SJSA1 (cell line): ENCODE results near the gene SNTG2. TPM values are rescaled to one million over a fixed set of nuclear protein-coding genes. Genes with fewer than 3 reads are reported as not detected.
A peak's percentile ranks its signal among the peaks of the same experiment; 100 is the strongest.

Experiments used
- DNase-seq, 2 experiments: peaks; one replicate each; pipeline ENCODE4 v3.0.0-alpha.2; 2015 to 2020; ENCODE audit warnings: low spot score in 2 of 2, low read depth in 1 of 2
- H3K27ac ChIP-seq: fragments of 250-450 bp; sonication (Bioruptor Pico); 2 replicates; pipeline ENCODE4 v1.5.1; 2020; ENCODE audit warnings: mild to moderate bottlenecking, moderate library complexity
- H3K27me3 ChIP-seq: fragments of 250-450 bp; sonication (Bioruptor Pico); replicated peaks from 2 replicates; pipeline ENCODE4 v1.5.1; 2020; ENCODE audit warnings: mild to moderate bottlenecking, moderate library complexity
- H3K36me3 ChIP-seq: fragments of 250-450 bp; sonication (Bioruptor Pico); 2 replicates; pipeline ENCODE4 v1.5.1; 2020; ENCODE audit warnings: mild to moderate bottlenecking
- H3K4me1 ChIP-seq: fragments of 250-450 bp; sonication (Bioruptor Pico); replicated peaks from 2 replicates; pipeline ENCODE4 v1.6.1; 2021; ENCODE audit warnings: mild to moderate bottlenecking
- H3K4me3 ChIP-seq: fragments of 250-450 bp; sonication (Bioruptor Pico); 2 replicates; pipeline ENCODE4 v1.5.1; 2020; ENCODE audit warnings: mild to moderate bottlenecking
- H3K9me3 ChIP-seq: fragments of 250-450 bp; sonication (Bioruptor Pico); replicated peaks from 2 replicates; pipeline ENCODE4 v1.5.1; 2020; ENCODE audit warnings: mild to moderate bottlenecking
- total RNA-seq: library from RNA; depleted of rRNA; stranded (reverse); fragments of >200 nt; shearing (Covaris generic); gene quantifications from 2 replicates; pipeline ENCODE4 v1.2.3, GENCODE V29; 2014

Gene SNTG2
- total RNA-seq, 1 experiment from 2014 or later: 8.7 TPM

- Histone ChIP-seq H3K27ac (no peak overlapping the region), H3K4me1 (no peaks in the 10 kb centered on the region), H3K4me3 (no peak overlapping the region), H3K9me3 (no peaks in the 10 kb centered on the region), H3K36me3 (no peaks in the 10 kb centered on the region; the same call in 1 of the 2 replicates), H3K27me3 (no peaks in the 10 kb centered on the region)
- DNase-seq: no peak
Measured at GRCh38 chr2:1246239-1246638, 295.6 kb downstream of the SNTG2 start.

GRCh38 chr2:1246991-1247390 is 296.3 kb downstream of the SNTG2 start:
- Histone ChIP-seq H3K4me1 (no peaks in the 10 kb centered on the region), H3K27ac (no peak overlapping the region), H3K4me3 (no peak overlapping the region), H3K27me3 (no peaks in the 10 kb centered on the region), H3K9me3 (no peaks in the 10 kb centered on the region), H3K36me3 (no peaks in the 10 kb centered on the region; the same call in none of the 2 replicates)
- DNase-seq: no peak

- Histone ChIP-seq H3K36me3 (no peaks in the 10 kb centered on the region; the same call in none of the 2 replicates), H3K27me3 (no peaks in the 10 kb centered on the region), H3K4me3 (no peak overlapping the region), H3K9me3 (no peaks in the 10 kb centered on the region), H3K27ac (no peak overlapping the region), H3K4me1 (no peaks in the 10 kb centered on the region)
- no peak for DNase-seq
Measured at GRCh38 chr2:1248187-1248586, 297.5 kb downstream of the SNTG2 start.

- Histone ChIP-seq H3K27ac (no peak overlapping the region), H3K9me3 (no peaks in the 10 kb centered on the region), H3K27me3 (no peaks in the 10 kb centered on the region), H3K36me3 (no peaks in the 10 kb centered on the region; the same call in none of the 2 replicates), H3K4me1 (no peaks in the 10 kb centered on the region), H3K4me3 (no peak overlapping the region)
- no peak for DNase-seq
Measured at GRCh38 chr2:1249897-1250687, 299.4 kb downstream of the SNTG2 start.

DNA sequence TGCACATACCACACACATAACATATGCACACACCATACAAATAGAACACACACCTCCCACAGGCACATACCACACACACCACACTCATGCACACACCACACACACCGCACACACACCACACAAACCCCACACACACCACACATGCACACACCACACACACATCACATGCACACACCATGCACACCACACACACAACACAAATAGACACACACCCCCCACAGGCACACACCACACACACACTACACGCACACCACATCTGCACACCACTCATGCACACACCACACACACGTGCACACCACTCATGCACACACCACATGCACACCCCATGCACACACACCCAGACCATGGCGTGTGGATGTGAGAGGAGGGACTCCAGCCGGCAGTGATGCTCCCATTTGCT is 300.9 kb downstream of the SNTG2 start:
- H3K4me1 ChIP-seq: no peaks in the 10 kb centered on the region

GRCh38 chr2:1253629-1254028 is 303.0 kb downstream of the SNTG2 start:
- Histone ChIP-seq H3K4me1 (no peaks in the 10 kb centered on the region), H3K4me3 (no peak overlapping the region), H3K27ac (no peak overlapping the region), H3K9me3 (no peaks in the 10 kb centered on the region), H3K36me3 (no peaks in the 10 kb centered on the region; the same call in none of the 2 replicates), H3K27me3 (no peaks in the 10 kb centered on the region)
- DNase-seq: no peak

More for the DNA sequence above, 300.9 kb downstream of the SNTG2 start:
- Histone ChIP-seq H3K4me3 (no peak overlapping the region), H3K27me3 (no peaks in the 10 kb centered on the region), H3K36me3 (no peaks in the 10 kb centered on the region; the same call in none of the 2 replicates), H3K9me3 (no peaks in the 10 kb centered on the region), H3K27ac (no peak overlapping the region)
- no peak for DNase-seq

- no peak for DNase-seq
- Histone ChIP-seq H3K4me1 (no peaks in the 10 kb centered on the region), H3K9me3 (no peaks in the 10 kb centered on the region), H3K27ac (no peak overlapping the region), H3K27me3 (no peaks in the 10 kb centered on the region), H3K36me3 (no peaks in the 10 kb centered on the region; the same call in none of the 2 replicates), H3K4me3 (no peak overlapping the region)
Measured at GRCh38 chr2:1254662-1255343, 304.2 kb downstream of the SNTG2 start.

- Histone ChIP-seq H3K36me3 (no peaks in the 10 kb centered on the region), H3K9me3 (no peaks in the 10 kb centered on the region), H3K27me3 (no peaks in the 10 kb centered on the region), H3K27ac (no peak overlapping the region), H3K4me1 (no peaks in the 10 kb centered on the region), H3K4me3 (no peak overlapping the region)
- no peak for DNase-seq
Measured at GRCh38 chr2:1256632-1257324, 306.1 kb downstream of the SNTG2 start.

- Histone ChIP-seq H3K27me3 (no peaks in the 10 kb centered on the region), H3K36me3 (no peaks in the 10 kb centered on the region), H3K27ac (no peak overlapping the region), H3K9me3 (no peaks in the 10 kb centered on the region), H3K4me1 (no peaks in the 10 kb centered on the region), H3K4me3 (no peak overlapping the region)
- no peak for DNase-seq
Measured at GRCh38 chr2:1257334-1257733, 306.7 kb downstream of the SNTG2 start.

GRCh38 chr2:1259746-1260145 is 309.1 kb downstream of the SNTG2 start:
- Histone ChIP-seq H3K4me1 (no peaks in the 10 kb centered on the region; the same call in 1 of the 2 replicates), H3K36me3 (no peaks in the 10 kb centered on the region), H3K9me3 (no peaks in the 10 kb centered on the region), H3K4me3 (no peak overlapping the region), H3K27me3 (no peaks in the 10 kb centered on the region), H3K27ac (no peak overlapping the region)
- no peak for DNase-seq

GRCh38 chr2:1262609-1263008 is 312.0 kb downstream of the SNTG2 start:
- Histone ChIP-seq H3K4me3 (no peak overlapping the region), H3K9me3 (no peaks in the 10 kb centered on the region), H3K4me1 (peaks cover 13% of the 10 kb centered on the region), H3K27ac (no peak overlapping the region), H3K27me3 (no peaks in the 10 kb centered on the region), H3K36me3 (no peaks in the 10 kb centered on the region)
- DNase-seq: no peak

GRCh38 chr2:1265454-1265853 is 314.8 kb downstream of the SNTG2 start:
- no peaks in the 10 kb centered on the region for H3K36me3 ChIP-seq
- DNase-seq: no peak
- no peaks in the 10 kb centered on the region for H3K9me3 ChIP-seq
- H3K4me1 ChIP-seq: peaks cover 13% of the 10 kb centered on the region
- H3K4me3 ChIP-seq: no peak overlapping the region
- H3K27me3 ChIP-seq: no peaks in the 10 kb centered on the region
- H3K27ac ChIP-seq: no peak overlapping the region

DNA sequence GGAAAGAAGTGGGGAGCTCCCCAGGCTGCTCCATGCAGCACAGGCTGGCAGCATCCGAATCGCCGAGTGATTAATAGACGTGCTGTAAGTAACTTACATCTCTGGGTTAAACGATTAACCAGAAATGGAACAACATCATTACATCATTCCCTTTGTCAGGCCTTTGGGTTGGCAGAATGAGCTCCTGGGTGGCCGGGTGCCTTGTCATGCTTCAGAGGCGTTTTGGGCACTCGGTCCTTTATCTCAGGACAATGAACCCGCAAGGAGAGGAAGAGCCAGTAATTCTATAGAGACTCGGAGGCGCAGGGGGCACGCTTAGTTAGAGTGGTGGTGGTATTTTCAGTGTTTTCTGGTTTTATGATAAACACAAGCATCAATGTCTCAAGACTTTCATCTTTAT is 315.7 kb downstream of the SNTG2 start:
- Histone ChIP-seq H3K27me3 (no peaks in the 10 kb centered on the region), H3K36me3 (no peaks in the 10 kb centered on the region), H3K27ac (no peak overlapping the region), H3K4me1 (peaks cover 13% of the 10 kb centered on the region), H3K4me3 (no peak overlapping the region), H3K9me3 (no peaks in the 10 kb centered on the region)
- DNase-seq: peak; percentile 67 to 75

GRCh38 chr2:1268034-1268433 is 317.4 kb downstream of the SNTG2 start:
- no peak for DNase-seq
- Histone ChIP-seq H3K27me3 (no peaks in the 10 kb centered on the region), H3K36me3 (no peaks in the 10 kb centered on the region), H3K9me3 (no peaks in the 10 kb centered on the region), H3K4me3 (no peak overlapping the region), H3K4me1 (peaks cover 13% of the 10 kb centered on the region), H3K27ac (no peak overlapping the region)
